ENCODE measurements around the gene GPR146.
A peak's percentile ranks its signal among the peaks of the same experiment; 100 is the strongest.

Gene GPR146

DNA sequence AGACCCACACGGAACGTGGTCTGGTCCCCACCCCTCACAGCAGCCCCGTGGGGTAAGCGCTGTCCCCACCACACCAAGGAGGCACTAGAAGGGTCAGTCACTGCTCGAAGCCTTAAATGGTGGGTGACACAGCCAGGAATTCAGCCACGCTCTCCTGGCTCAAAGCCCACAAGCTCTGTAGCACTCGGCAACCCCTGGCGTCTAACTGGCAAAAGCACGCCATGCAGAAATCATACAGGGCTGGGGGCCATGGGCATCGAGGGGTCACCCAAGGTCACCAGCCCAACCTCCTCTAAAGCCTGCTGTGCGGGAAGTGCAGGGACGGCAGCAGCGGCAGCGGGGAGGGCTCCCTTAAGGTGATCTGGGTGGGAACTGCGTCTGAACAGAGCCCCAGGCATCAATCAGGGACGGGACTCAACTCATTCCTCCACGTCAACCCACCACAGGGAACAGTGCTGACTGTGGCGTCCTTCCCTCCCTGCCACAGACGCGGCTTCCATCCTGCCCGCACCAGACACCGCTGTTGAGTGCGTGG is 51.3 kb downstream of the GPR146 start:
- DNase-seq: no peak

DNA sequence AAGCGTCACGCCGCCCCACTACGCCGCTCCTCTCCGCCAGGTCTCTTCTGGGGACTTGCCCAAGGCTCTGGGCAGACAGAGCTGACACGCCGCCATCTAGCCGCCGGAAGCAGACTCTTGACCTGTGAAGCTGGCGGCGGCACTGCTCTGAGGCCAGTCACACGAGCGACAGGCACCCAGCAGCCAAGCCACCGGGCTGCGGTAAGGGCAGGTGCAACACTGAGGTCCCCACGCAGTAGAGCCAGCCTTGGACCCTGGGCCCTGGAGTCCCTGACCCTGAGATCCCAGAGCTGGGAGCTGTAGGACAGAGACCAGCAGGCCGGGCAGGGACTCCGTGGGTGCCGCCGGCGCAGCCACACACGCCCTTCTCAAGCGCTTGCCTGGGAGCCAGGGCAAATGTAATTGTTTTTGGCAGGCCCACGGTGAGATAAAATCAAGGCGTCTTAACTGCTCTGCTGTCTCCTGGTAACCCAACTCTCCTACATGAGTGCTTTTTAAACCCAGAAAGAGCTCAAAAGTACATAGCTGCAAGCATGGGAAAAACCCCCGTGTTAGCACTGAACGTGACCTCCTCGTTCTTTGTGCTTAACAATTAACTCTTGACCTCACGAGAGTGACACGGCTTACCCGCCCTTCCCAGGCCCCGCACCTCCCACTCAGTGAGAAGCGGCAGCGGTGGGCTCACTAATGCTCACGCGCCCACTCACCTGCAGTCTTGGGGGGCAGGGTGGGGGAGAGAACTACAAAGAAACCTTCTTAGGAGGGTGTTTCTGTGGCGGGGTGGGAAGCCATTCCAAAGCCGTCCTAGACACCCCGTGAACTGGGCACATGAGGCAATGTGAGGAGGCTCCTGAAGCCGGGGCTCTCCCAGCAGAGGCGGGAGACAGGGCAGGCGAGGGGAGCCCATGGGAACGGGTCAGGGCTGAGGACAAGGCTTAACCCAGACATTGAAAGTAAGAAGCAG is 52.1 kb downstream of the GPR146 start:
- no peak for DNase-seq

DNA sequence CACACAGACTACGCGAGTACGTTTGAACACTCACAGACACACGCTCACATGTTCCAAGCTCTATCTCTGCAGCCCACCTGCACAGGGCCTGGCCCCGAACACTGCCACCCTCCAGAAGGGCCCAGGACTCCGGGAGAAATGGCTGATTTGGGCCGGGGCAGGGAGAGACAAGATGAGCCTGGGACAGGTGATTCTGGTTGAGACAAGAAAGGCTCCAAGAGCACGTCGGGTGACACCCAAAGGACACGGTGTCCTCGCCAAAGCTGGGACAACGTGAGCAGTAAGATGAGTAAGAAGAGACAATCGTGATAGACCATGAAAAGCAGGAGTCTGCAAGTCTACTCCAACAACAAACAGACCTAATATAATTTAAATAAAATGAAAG is 52.8 kb downstream of the GPR146 start:
- no peak for DNase-seq

DNA sequence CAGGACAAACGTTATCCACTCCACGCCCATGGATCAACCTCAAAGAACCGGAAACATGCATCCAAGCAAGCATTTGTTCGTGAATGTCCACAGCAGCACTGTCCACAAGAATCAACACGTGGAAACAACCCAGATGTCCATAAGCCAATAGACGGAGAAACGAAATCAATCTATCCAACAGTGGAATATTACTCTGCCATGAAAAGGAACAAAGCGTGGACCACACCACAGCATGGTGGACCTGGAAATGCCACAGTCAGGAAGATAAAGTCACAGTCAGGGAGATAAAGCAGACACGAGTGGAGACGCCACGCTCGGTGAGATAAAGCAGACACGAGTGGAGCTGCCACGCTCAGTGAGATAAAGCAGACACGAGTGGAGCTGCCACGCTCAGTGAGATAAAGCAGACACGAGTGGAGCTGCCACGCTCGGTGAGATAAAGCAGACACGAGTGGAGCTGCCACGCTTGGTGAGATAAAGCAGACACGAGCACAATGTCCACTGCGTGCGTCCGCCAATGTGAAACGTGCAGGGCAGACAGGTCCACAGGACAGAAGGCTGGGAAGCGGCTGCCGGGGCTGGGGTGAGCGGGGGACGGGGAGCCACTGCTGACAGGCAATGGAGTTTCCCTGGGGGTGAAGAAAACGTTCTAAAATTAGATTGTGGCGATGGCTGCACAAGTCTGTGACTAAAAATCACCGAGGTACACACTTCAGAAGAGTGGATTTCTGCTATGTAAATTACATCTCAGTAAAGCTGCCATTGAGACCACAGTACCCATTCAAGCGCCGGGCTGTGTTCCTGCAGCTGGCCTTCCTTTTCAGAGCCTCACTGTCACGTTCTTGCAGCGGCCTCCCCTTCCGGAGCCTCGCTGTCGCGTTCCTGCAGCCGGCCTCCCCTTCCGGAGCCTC is 54.2 kb downstream of the GPR146 start:
- DNase-seq: no peak

DNA sequence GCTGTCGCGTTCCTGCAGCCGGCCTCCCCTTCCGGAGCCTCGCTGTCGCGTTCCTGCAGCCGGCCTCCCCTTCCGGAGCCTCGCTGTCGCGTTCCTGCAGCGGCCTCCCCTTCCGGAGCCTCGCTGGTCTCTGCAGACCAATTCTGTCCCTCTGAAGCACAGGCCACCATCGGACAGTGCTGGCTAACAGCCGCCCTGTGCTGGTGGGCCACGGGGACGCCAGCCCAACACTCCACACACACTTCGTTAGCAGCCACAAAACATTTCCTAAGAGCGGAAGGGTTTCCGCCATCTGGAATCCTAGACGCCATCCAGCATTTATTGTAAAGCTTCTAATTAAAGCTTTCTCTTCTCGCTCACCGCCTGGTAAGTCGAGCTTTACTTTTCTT is 54.8 kb downstream of the GPR146 start:
- no peak for DNase-seq

DNA sequence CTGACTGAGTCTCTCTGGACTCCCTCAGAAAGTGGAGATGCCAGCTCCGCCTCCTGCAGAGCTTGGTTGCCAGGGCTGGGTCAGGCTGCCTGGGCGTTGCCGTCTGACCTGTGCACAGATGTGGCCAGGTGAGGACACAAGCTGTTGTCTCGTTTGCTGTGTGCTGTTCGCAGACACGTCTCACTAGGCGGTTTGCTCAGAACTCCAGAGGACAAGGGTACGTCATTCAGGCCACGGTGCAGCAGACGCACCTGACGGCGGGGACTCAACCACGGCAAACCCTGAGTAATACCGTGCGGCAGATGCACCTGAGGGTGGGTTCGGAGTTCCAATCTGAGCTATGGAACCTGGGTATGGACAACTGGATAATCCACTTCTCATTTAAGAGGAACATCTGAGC is 55.3 kb downstream of the GPR146 start:
- DNase-seq: no peak

DNA sequence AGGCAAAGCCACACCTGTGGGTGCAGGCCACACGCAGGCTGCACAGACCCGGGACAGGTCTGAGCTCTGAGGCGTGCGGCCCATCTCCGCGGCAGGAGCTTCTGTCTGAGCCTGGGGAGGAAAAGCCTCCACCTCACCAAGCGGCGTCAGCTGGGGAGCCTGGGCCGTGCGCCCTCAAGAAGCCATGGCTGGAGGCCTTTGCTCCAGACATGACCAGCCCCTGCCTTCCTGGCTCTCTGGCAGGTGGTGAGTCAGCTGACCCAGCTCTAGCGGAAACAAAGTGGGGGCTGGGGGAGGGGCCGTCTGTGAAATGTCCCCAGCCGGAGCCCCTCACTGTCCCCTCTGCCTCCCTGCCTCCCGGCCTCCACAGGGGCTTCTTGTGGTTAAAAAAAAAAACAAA is 56.0 kb downstream of the GPR146 start:
- no peak for DNase-seq

DNA sequence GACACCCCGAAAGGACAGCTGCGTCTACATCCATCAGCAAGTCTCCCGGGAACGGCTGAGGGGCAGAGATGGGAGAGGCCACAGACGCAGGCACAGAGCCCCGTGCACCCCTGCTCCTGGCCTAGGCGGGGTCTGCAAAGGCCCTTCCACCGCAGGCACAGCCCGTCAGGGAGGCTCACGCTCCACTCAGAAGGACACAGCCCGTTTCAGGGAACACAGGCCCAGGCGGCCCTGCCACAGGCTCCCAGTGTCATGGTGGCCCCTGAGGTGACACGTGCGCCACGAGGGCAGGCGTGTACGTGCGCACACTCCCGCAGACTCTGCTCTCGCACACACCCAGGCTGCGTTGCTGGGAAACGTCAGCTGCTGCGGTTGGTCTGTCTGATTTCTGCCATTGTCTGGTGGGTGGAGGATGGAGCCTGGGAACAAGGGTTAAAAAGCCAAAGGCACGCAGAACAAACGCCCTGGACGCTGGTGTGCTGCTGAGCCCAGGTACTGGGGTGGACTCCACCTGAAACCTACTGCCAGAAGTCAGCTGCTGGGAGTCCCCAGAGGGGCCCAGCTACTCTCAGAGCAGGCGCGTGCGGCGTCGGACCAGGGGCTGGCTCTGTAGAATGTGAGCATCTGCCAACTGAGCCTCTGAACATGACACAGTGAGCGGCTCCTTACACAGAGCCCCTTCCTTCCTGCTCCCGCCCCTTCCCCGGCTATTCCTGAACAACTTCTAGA is 56.7 kb downstream of the GPR146 start:
- no peak for DNase-seq

DNA sequence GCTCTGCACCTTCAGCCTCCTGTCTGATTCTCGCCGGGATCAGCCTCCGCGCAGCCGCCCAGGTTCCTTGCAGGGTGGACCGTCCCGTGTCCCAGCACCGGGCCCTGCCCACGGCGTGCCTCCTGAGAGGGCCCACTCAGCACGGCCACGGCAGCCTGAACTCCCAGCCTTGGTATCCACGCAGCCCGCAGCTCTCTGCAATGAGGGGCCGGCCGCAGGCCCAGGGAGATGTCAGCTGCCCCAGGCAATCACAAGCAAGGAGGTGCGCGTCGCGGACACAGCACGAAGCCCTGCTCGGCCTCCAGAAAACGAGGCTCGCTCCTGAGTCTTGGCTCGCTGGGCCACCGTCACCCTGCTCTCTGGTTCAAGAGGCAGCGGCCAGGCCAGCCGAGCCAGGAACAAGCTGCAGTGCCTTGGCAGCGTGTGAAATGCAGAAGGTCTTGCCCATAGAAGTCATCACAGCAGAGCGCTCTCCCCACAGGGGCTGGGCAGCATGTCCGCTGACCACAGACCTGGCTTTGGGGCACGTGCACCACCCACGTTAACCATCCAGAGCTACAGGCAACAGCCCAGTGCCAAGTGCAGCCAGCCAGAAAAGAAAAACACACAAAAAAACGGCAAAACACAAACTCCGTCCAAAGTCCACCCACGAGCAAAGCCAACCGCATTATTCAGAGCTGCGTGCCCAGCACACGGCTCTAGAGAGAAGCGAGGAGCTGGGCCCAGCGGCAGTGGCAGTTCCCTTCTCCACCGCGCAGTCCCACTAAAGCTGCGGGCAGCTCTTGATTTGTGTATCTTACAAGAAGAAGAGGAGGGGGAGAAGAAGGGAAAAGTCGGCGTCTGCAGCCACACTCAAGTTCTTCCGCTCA is 57.5 kb downstream of the GPR146 start:
- no peak for DNase-seq

DNA sequence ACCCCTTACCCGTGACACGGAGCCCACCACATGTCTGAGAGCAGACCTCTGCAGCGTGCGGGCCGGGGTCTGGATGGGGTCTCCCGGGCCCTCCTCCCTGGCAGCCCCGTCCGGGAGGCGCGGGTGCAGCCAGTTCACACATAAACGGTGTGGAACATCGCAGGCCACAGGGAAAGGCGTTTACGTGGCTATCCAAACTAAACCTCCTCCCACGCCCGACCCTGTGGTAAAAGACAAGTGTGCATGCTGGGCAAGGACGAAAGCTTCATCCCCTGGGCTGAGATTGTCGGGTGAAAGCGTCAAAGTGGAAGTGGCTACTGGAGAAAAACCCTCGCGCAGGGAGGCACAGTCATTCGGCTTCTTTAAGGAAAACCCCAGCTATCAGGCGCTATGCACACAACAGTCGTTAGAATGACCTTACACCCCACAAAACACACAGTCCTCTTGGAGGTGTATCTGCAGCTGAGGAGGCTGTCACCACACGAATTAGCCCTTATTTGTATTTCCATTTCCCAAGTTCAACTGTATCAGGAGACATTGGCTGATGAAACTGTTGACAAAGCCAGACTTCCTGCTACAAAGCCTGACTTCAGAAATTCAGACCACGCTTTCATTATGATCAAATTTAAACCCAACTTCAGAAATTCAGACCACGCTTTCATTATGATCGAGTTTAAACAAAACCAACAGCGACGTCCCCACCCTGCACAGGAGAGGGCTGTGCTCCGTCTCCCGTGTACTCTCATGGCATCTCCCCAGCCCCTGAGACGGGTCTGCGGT is 58.9 kb downstream of the GPR146 start:
- DNase-seq: peak in 1 of 2 donors; percentile 30

DNA sequence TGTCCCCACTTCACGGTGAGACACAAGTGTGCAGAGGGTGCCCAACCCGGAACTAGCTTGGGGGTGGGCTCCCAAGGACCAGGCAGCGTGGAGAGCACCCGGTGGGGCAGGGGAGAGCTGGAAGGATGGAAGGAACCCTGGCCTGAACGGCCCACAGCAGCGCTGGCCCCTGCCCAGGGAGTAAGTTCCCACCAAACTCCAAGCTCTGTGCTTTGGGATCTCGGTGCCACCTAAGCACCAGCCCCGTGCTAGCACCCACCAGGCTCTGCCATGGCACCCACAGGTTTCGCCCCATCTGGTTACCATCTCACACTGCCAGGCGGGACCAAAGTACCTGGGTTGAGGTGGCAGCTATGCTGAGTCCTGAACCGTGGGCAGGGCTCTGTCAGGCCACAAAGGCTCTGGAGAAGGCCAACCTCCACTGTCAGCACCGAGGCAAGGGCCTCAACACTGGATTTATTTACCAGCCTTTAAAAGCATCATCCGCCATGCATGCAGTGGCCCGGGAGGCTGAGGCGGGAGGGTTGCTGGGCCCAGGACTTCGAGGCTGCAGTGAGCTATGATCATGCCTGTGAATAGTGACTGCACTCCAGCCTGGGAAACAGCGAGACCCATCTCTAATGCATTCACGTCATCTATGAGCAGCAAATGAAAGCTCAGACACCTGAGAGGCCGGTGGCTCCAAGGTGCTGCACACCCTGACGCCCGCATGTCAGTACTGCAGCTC is 59.6 kb downstream of the GPR146 start:
- DNase-seq: no peak

DNA sequence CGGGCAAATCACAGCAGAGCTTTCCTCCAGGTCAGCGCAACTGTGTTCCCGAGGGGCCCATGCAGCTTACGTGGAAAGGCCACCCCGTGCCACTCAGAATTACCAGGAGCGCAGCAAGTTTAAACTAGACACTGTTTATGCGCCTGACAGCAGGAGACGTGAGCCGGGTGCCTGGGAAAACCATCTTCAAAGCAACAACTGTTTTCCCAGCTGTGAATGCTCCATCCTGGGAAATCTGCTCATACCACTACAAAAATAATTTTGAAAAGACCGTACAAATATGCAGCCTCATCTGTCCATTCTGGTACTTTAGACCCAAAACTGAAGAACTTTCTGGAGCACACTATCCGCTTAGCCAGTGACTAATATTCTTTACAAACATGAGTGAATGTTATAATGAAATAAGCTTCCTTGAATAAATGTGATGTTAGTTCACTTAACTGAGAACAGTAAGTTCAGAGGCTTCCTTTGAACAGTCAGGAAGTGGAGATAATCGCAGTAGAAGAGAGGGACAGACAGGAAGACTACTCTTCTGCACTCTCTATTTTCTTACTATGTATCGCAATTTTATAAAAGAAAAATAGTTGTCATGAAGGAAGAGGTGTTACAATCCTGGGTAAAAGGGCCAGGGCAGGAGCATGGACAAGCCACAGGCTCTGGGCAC is 60.3 kb downstream of the GPR146 start:
- no peak for DNase-seq

DNA sequence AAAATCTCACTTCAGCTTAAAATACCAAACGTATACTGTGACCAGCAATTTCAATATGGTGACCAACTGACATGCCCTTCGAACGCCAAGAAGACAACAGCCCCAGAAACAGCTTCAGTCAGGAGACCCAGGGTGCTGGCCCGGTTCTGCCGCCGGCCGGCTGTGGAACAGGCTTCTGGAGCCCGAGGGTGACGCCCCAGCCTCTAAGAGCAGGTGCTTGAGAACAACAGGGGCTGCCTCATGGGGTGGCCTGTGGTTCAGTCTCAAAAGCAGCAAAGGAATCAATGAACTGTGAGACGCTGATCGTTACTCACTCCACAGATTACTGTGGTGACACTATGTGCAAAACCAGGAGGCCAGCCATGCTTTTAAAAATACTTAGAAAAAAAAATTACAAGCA is 60.8 kb downstream of the GPR146 start:
- DNase-seq: no peak

DNA sequence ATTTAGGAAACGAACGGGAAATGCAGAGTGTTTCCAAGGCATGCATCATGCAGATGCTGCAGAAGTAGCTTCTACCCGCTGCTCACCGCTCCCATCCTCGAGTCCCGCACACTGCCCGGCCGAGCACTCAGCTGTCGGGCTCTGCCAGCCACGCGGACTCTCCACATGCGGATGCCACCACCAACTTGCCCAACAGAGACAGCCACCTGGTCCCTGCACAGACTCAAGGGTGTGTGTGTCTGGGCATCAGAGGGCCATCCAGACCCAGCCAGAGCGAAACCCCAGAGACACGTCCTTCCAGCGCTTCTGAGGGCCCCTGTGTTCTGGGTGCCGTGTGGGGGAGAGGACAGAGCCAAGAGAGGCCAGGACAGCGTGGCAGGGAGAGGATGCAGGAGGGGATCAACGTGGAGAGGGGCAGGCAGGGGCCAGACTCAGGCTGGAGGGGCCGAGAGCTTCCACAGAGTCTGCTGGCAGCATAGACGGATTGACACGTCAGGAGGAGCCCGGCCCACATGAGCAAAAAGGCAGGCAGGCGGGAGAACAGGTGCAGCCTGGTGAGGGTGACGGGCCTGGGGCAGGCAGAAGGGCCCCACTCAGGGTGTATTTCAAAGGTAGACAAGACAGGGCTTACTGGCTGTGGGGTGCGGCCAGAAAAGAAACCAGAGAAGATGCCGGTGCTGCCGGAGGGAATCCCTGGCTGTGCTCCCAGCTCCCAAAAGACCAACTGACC is 61.9 kb downstream of the GPR146 start:
- no peak for DNase-seq

DNA sequence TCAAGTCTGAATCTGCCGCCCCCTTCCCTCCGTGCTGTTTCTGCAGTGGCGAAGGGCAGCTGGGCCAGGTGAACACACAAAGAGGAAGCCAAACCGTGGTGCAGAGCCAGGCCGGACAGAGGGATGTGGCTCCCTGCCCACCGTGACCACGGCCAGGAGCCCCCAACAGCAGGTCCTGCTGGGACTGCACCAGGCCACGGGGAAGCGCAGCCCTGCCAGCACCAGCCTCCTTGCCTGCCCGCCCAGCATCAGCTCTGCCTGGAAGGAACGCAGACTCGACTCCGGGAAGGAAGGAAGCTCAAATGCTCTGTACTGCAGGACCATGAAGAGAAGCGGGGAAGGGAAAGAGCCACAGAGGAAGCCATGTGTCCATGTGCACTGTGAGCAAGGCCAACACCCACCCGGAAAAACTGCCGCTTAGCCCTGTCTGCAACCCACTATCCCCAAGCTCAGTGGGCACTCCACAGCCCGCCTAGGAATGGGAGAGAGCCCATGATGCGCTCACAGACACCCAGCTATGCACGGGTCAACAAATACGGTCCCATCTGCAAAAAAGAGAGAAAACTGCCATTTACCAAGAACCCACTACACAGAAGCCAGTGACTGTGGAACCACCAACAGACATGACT is 62.6 kb downstream of the GPR146 start:
- no peak for DNase-seq

DNA sequence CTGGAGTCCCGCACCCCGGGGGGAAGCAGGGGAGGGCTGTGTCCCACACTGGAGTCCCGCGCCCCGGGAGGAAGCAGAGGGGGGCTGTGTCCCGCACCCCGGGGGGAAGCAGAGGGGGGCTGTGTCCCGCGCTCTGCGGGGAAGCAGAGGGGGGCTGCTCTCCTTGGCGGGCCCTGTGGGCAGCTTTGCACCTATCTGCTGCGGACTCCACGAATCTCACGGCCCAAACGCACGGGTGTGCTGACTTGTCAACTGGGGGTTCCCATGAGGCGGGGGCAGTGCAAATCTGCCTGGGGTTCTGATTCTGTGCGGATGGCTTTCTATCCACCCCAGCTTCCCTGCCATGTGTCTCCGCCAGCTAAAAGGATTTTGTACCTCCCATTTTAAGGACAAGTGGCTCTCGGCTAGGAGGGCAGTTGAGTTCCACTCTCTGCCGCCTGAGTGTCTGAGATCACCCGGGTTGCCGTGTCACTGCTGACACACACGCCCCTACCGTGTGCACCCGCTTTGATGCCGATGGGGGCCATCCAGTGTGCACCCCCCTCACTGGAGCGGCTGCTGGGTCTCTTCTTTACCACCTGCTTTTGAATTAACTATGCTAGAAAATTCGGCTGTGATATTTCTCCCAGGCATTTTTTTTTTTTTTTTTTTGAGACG is 64.0 kb downstream of the GPR146 start:
- DNase-seq: no peak
